GM18858 (cell line): ENCODE data around the gene NDUFC2.
"Not testable (repeated sequence)": the region's sequence is repeated elsewhere in the genome, so short reads cannot be mapped to it uniquely, and the experiment has no call there.

Source experiments
- ATAC-seq: cut with Tn5 transposase; IDR thresholded peaks from one replicate; pipeline ENCODE4 v1.9.1; 2021; ENCODE audit not compliant: unreplicated experiment

Gene NDUFC2

DNA sequence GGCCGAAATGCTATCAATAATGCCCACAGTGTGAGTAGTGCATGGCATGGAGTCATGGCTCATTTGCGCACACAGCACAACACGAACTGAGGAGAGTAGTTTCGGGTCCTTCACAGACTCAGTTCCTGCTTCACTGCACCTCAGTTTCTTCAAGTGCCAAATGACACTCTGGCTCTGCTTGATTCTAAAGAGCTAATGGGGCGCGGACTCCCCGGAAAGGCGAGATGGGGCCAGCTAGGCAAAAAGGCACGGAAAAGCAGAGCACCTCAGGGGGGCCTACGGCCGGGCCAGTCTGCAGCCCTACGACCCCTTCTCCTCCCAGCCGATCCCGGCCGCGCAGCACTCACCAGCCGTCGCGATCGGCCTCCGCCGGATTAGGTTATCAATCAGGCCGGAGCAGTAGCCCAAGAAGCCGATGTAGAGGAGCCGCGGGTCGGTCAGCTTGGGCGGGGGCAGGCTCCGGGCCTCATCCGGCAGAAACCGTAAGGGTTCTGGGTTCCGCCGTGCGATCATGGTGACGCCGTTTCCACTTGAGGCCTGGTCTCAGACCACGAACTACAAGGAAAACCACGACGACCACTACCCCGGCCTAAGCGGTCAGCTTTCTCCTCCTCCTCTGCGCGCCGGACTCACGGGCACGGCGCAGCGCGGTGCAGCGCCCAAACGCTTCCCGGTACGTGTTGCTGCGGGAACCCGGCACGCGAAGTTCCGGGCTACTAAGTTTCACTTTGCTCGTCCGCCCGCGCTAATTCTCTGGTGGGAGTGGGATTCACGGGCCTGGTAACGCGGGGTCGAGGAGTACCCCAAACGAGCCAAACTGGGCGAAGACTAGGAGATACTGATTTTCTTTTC lies at the start of gene NDUFC2:
TSS of gene NDUFC2 (minus strand) at position 631 of the 852 bp plus-strand sequence. CDS start at position 513, 118 bp downstream.
- no peak for ATAC-seq

DNA sequence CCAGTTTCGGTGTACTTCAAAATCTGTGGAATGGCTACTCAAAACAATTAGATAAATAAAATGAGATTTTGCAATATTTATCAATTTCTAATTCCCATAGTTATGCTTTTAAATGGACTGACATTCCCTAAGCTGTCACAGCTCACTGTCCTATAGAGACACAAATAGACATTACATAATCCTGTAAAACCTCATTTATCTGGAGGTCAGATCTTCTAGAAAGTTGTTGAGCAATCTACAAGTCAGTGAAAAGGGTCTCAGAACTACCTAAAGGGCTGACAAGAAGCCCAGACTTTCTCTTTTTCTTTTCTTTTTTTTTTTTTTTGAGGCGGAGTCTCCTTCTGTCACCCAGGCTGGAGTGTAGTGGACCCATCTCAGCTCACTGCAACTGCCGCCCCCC lies 47.7 kb upstream of the NDUFC2 start:
- no peak for ATAC-seq

DNA sequence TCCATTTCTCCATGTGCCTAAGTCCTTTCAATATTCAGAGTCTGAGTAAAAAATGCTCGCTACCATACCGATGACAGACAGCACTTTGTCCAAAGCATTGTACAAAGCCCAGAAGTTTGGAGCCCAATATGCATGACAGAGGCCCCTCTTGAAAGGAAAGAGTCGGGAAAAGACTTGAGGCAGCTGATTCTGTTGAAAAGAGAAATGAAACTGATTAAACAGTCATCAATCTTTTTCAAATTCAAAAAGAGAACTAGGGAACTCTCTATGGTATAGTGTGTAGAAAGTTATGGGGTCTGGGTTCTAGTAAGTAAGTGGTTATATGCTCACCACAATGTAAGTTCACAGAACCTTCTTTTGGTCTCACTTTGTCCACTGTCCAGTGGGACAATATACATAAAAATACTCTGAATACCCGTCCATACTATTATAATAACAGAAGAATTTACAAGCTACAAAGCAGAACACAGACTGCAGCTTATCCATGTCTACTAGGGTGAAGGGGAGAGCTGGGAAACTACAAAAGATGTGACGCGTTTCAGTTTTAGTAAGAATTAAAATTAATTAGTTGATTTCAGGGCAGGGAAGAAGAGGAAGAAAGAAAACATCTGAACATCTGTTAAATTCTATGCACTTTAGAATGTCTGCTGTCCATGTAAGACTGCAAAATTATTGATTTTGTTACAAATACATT lies 33.1 kb upstream of the NDUFC2 start:
- no peak for ATAC-seq

DNA sequence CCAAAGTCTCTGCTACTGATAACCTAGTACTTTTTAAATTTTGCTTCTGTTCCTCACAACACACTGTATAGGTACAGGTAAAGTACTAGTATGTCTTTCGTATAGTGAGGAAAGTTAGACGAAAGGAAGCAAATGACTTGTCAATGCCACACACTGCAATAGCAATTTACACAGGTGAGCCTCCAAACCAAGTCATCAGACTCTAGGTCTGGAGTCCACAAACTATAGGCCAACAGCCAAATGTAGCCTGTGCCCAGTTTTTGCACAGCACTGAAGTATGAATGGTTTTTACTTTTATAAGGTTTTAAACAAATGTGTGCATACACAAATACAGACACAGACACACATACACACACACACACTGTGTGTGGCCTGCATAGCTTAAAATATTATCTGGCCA lies 31.6 kb upstream of the NDUFC2 start:
- no peak for ATAC-seq

DNA sequence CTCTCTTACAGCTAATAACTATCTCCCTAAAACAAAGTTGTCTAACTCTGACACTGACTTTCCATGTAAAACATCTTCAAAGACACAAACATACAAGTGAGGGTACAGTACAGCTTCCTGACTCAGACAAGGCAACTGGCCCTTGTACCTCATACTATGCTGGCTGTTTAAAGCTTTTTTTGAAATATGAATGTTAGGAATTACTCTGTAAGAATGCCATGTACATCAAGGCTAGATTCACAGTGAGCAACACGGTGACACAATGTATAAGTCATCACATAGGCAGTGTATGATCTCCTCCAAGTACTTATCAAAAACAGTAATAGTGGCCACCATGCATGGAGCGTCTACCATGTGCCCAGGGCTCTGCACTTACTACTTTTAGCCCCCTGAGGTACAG lies 31.2 kb upstream of the NDUFC2 start:
- ATAC-seq, result no peak

DNA sequence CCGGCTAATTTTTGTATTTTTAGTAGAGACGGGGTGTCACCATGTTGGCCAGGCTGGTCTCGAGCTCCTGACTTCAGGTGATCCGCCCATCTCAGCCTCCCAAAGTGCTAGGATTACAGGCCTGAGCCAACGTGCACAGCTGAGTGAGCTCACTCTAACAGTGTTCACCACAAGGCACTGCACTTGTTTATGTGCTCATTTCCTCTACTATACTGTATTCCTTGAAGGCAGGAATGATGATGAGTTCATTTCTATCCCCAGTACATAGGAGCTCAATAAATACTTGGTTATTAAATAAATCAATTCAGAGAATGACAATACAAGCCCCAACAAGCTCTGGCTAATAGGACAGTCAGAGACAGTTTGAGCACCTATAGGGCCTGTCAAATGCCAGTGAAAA lies 30.7 kb upstream of the NDUFC2 start:
- no peak for ATAC-seq

DNA sequence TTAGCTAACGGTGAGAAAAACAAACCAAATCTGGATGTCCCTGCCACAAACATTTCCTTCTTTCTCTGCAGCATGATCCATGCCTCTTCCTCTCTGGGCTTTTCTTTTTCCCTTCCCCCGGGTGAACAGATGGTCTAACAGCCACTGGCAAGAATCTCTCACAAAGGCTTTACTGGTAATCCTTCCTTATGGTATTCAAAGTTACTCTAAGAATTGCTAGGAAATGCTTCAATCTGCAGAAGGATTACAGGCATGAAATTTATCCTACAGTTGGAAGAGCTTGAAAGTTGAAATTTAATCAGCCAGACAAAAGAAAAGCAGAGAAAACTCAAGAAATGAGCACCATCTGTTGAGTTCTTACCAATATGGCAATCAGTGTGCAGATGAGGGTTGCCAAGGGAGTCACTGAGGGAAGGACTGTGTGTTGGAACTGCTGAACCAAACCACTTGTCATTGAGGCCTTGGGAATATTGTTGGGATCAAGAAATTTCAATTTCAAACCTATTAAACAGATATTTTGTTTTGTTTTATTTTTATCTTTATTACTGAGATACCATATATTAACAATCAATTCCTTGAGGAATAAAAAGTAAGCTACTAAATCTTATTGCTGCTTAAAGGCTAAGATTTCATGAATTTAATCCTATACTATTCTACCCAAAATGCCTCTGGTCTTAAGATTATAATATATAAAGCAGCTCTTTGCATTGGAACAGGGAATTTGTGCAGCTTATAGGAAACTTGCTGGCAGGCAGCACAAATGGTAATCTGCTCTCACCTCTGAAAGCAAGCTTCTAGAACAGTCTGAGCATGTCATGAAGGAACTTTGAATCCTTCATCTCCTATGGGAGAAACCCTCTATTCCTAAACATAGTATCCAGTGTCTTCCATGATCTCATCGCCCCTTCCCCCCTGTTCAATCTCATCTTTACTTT lies 29.7 kb upstream of the NDUFC2 start:
- no peak for ATAC-seq

DNA sequence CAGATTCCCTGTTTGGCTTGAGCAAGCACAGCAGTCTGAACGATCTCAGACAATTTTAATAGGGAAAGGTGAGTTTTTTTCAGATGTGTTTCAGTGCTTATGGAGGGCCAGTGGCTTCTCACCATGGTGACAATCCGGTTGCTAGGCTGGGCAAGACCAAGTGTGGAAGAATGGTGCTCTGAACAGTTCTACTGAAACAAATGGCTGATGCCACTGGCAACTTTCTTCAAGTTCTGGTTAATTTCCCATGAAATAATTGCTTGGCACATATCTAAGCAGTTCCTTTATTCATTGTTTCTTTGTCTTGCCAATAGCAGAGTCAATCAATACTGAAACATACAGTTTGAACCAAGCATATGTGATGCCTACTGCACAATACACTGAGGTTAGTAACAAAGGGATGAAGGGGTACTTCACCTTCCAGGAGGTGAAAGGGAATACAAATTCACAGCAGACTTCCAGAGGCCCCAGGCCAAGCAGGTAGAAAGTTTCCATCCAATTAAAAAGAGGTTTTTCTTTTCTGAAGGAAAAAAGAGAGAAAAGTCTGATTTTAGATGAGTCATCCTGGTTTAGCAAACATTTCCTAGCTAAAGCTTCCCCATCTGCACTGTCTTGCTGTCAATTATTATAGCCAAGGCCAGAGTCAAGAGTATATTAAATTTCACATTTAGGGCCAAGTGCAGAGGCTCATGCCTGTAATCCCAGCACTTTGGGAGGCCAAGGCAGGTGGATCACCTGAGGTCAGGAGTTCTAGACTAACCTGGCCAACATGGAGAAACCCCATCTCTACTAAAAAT lies 21.2 kb upstream of the NDUFC2 start:
- ATAC-seq, result no peak

DNA sequence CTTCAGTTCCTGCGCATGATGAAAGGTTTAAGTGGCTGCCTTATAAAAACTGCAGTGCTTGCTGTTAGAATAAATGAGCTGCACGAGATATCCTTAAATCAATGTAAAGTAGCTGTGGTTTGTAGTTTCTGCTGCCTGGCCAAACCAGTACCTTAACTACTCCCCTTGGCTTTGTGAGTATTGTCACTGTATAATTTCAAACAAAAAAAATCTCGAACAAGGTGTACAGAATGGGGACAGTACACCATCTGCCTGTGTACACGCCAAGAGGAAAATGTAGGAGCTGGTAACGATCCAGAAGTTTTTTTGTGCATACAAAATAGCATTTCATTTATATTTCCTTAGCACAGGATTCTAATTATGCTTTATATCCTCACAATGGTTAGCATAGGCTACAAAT lies 20.6 kb upstream of the NDUFC2 start:
- ATAC-seq, result no peak

DNA sequence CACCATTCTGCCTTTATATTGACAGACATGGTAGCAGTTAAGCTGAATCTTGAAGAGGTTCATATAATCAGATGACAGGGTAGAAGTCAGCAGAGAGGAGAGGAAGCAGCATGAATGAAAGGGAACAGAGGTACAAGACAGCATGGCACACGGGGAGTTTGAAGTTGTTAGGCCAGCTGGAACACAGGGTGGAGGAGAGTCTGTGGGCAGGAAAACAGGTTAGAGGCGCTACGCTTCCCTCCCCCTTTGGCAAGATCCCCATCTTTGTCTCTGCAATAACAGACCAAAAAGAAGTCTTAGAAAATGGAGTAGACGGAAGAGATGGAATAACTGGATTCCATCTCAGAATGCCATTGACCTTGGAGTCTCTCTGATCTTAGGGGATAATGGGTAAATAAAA lies 20.0 kb upstream of the NDUFC2 start:
- no peak for ATAC-seq

DNA sequence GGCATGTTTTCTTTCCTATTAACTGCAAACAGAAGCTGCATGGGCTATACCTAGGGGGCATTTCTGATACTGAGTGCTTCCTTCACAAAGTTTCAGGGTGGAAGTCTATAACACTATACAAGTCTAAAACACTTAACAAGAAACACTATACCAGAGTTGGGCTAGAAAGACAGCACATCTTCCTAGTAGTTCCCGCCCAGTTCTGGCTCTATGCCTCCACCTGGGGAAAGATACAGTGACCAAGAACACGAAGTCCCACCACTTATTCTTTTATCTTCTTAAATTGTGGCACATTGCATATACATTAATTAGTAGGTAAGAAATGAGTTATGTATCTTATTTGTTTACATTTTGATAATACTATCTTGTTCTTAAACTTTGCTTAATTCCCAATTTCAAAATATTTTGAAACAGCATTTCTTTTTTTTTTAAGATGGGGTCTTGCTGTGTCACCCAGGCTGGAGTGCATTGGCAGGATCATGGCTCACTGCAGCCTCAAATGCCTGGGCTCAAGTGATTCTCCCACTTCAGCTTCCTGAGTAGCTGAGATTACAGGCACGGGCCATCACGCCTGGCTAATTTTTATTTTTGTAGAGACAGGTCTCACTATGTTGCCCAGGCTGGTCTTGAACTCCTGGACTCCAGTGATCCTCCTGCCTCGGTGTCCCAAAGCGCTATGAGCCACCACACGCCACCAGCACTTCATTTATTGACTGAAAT lies 18.2 kb upstream of the NDUFC2 start:
- ATAC-seq, result no peak

DNA sequence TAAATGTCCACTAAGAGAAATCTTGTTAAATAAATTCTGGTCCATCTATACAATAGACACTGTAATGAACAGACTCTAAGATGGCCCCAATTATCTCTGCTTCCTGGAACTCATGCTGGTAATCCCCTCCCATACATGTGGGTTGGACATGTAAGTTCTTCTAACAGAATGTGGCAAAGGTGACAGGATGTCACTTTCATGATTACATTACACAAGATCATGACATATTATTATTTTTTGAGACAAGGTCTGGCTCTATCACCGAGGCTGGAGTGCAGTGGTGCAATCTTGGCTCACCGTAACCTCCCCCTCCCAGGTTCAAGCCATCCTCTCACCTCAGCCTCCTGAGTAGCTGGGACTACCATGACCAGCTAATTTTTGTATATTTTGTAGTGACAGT lies 14.6 kb upstream of the NDUFC2 start:
- ATAC-seq, result no peak

DNA sequence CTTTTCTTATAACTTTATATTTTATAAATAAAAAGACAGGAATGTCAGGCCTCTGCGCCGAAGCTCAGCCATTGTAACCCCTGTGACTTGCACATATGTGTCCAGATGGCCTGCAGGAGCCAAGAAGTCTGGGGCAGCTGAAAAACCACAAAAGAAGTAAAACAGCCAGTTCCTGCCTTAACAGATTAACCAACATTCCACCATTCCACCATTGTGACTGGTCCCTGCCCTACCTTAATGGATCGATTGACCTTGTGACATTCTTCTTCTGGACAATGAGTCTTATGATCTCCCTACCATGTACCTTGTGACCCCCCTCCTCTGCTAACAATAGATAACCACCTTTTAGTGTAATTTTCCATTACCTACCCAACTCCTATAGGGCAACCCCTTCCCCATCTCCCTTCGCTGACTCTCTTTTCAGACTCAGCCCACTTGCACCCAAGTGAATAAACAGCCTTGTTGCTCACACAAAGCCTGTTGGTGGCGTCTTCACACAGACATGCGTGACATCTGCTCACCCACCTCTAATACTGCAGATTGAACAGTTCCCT lies 6.9 kb upstream of the NDUFC2 start:
- not testable (repeated sequence) for ATAC-seq

DNA sequence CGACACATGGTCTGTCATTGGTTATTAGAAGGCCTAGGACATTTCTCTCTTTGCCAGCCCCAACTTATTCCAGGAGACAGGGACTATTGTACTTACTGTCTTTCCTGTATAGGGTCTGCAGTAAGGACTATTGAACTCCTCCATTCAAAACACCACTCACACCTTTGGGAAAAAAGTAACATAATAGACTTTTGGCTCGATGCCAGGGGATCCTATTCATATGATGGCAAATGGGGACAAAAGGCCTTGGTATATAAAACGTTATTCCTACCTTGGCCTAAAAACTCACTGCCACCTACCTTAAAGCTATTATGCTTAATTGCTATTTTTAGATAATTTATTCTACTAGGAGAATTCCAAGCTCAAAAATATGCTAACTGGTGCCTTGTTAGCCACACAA lies 6.3 kb upstream of the NDUFC2 start:
- no peak for ATAC-seq

DNA sequence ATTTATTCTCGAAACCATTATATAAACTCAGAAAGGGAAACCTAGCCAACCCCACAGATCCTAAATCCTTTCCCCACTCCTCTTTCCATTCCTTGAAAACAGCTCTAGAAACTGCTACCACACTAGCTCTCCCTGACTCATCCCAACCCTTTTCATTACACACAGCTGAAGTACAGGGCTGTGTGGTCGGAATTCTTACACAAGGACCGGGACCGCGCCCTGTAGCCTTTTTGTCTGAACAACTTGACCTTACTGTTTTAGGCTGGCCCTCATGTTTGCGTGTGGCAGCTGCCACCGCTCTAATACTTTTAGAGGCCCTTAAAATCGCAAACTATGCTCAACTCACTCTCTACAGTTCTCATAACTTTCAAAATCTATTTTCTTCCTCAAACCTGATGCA lies 4.8 kb upstream of the NDUFC2 start:
- not testable (repeated sequence) for ATAC-seq

DNA sequence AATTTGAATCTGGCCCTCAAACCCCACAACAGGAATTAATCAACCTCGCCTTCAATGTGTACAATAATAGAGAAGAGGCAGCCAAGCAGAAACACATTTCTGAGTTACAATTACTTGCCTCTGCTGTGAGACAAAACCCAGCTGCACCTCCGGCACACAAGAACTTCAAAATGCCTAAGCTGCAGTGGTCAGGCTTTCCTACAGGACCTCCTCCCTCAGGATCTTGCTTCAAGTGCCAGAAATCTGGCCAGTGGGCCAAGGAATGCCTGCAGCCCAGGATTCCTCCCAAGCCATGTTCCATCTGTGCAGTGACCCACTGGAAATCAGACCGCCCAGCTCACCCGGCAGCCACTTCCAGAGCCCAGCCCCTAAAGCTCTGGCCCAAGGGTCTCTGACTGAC lies 3.4 kb upstream of the NDUFC2 start:
- no peak for ATAC-seq

DNA sequence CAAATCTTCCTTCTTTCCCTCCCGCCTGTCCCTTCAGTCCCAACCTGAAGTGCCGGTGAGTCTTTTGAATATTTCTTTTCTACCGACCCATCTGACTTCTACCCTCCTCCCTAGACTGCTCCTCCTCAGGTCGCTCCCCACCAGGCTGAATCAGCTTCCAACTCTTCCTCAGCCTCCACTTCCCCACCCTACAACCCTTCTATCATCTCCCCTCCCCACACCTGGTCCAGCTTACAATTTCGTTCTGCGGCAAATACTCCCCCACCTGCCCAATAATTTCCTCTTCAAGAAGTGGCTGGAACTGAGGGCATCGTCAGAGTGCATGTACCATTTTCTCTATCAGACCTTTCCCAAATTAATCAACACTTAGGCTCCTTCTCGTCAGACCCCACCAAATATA lies 2.5 kb upstream of the NDUFC2 start:
- no peak for ATAC-seq

DNA sequence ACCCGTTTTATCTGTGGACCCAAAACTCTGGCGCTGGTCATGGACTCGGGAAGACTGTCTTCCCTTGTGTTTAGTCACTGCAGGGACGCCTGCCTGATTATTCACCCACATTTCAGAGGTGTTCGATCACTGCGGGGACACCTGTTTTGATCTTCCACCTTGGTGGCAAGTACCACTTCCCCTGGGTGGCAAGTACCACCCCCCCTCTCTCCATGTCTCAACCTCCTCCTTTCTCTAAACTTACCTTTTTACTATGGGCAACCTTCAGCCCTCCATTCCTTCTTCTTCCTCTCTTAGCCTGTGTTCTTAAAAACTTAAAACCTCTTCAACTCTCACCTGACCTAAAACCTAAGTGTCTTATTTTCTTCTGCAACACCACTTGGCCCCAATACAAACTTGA lies 1.9 kb upstream of the NDUFC2 start:
- ATAC-seq, result no peak

DNA sequence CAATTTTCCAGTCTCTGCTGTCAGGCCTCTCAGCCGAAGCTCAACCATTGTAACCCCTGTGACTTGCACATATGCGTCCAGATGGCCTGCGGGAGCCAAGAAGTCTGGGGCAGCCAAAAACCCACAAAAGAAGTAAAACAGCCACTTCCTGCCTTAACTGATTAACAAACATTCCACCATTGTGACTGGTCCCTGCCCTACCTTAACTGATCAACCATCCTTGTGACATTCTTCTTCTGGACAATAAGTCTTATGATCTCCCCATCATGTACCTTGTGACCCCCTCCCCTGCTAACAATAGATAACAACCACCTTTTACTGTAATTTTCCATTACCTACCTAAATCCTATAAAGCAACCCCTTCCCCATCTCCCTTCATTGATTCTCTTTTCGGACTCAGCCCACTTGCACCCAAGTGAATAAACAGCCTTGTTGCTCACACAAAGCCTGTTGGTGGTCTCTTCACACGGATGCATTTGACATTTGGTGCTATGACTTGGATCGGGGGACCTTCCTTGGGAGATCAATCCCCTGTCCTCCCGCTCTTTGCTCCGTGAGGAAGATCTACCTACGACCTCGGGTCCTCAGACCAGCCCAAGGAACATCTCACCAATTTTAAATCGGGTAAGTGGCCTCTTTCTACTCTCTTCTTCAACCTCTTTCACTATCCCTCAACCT lies 1.3 kb upstream of the NDUFC2 start:
- no peak for ATAC-seq
